GM12892 (cell line): ENCODE data around the gene WTAP.

ENCODE experiments used
- POLR2A ChIP-seq: IDR thresholded peaks from 2 replicates; pipeline ENCODE4 v1.6.1; 2011; ENCODE audit warnings: low read depth, low read length, control low read depth
- POLR2AphosphoS5 ChIP-seq: IDR thresholded peaks from 2 replicates; pipeline ENCODE4 v1.6.1; 2011; ENCODE audit warnings: low read depth, low read length, control low read depth

GRCh38 chr6:159754401-159754800 lies 27.1 kb downstream of the WTAP start:
- TF ChIP-seq POLR2AphosphoS5 (no peak), POLR2A (no peak)
